HepG2 (cell line): ENCODE data around the gene SYNE3. TPM values are rescaled to one million over a fixed set of nuclear protein-coding genes. Genes with fewer than 3 reads are reported as not detected.

Source experiments
- ATAC-seq: fragments of 200-7000 bp; cut with Tn5 transposase; 3 replicates; pipeline ENCODE4 v1.9.1; 2020; ENCODE audit warnings: mild to moderate bottlenecking, moderate library complexity
- Bru-seq: library from RNA; stranded (reverse); fragments of 400-500 nt; gene quantifications from one replicate; lab custom pipeline; 2021; lab: Mats Ljungman, UMichigan
- BruChase-seq, 2 experiments: library from RNA; stranded (reverse); fragments of 400-500 nt; gene quantifications; one replicate each; lab custom pipeline; 2021; lab: Mats Ljungman, UMichigan
- BruUV-seq: library from RNA; stranded (reverse); fragments of 400-500 nt; replicated peaks from 2 replicates; lab custom pipeline; 2021; lab: Mats Ljungman, UMichigan
- CTCF ChIA-PET: fragments of 300-600 bp; formaldehyde crosslinking; extraction: SDS; loops from one replicate; lab custom pipeline; 2021; ENCODE audit warnings: low total read pairs, inconsistent platforms, low intra/inter-chr PET ratio; lab: Yijun Ruan, JAX
- POLR2A ChIA-PET: fragments of 350-600 bp; sonication (Branson Sonifier 250); formaldehyde crosslinking; loops from one replicate; lab custom pipeline; 2020; ENCODE audit warnings: antibody characterized with exemption, inconsistent platforms; lab: Yijun Ruan, JAX
- DNase-seq: peaks from one replicate; pipeline ENCODE4 v3.0.0-alpha.2; 2015; ENCODE audit warnings: low spot score
- FAIRE-seq: peaks from 3 replicates; lab custom pipeline; 2011; peaks lifted over from hg19 to GRCh38; lab: Jason Lieb, UNC
- H2AFZ ChIP-seq: one replicate; pipeline ENCODE4 v1.6.1; 2011; ENCODE audit warnings: low read length, inconsistent platforms
- H3K27ac ChIP-seq: fragments of 300-600 bp; 3 replicates; pipeline ENCODE4 v1.8.0; 2011; ENCODE audit warnings: mixed run types, mild to moderate bottlenecking, mixed read lengths, low read length, inconsistent platforms; ENCODE audit not compliant: insufficient read depth; ENCODE audit errors: extremely low read length
- H3K27me3 ChIP-seq, 2 experiments: fragments of 200-600 bp in 1 of 2; 2 replicates in 1 of 2; 3 replicates in 1 of 2; pipeline versions ENCODE4 v1.6.0 to v1.8.0; 2011; ENCODE audit warnings: low read length in 2 of 2, mild to moderate bottlenecking in 2 of 2, moderate library complexity in 2 of 2, inconsistent platforms in 1 of 2; ENCODE audit not compliant: insufficient read depth in 2 of 2, control insufficient read depth in 1 of 2
- H3K36me3 ChIP-seq, 2 experiments: fragments of 200-600 bp in 1 of 2; replicated peaks in 1 of 2; 2 replicates in 1 of 2; 3 replicates in 1 of 2; pipeline versions ENCODE4 v1.5.1 to v1.8.0; 2011; ENCODE audit warnings: low read length in 2 of 2, inconsistent platforms in 1 of 2; ENCODE audit not compliant: insufficient read depth in 2 of 2, control insufficient read depth in 1 of 2
- H3K4me1 ChIP-seq: 2 replicates; pipeline ENCODE4 v1.5.1; 2012; ENCODE audit warnings: low read length, inconsistent platforms; ENCODE audit not compliant: insufficient read depth
- H3K4me2 ChIP-seq: 2 replicates; pipeline ENCODE4 v1.6.0; 2011; ENCODE audit warnings: low read depth, low read length, inconsistent platforms
- H3K4me3 ChIP-seq, 3 experiments: fragments of 200-600 bp in 1 of 3; sonication (generic), shearing (Covaris generic) in 1 of 3; replicated peaks in 1 of 3; 2 replicates each; pipeline ENCODE4 v1.5.1; 2011 to 2016; ENCODE audit warnings: low read length in 3 of 3, inconsistent platforms in 2 of 3, low read depth in 2 of 3, mild to moderate bottlenecking in 2 of 3, control low read depth in 1 of 3, mixed read lengths in 1 of 3; ENCODE audit not compliant: insufficient read depth in 1 of 3
- H3K79me2 ChIP-seq: one replicate; pipeline ENCODE4 v1.6.1; 2011; ENCODE audit warnings: low read length, inconsistent platforms; ENCODE audit not compliant: insufficient read depth
- H3K9ac ChIP-seq: 2 replicates; pipeline ENCODE4 v1.6.0; 2011; ENCODE audit warnings: mild to moderate bottlenecking, low read depth, low read length, inconsistent platforms; ENCODE audit not compliant: insufficient read depth
- H3K9me3 ChIP-seq: 2 replicates; pipeline ENCODE4 v1.5.1; 2012; ENCODE audit warnings: mild to moderate bottlenecking, low read length
- H4K20me1 ChIP-seq: 2 replicates; pipeline ENCODE4 v1.6.0; 2011; ENCODE audit warnings: inconsistent platforms, mild to moderate bottlenecking, low read length, moderate library complexity; ENCODE audit not compliant: insufficient read depth
- BHLHE40 ChIP-seq: IDR thresholded peaks from 2 replicates; pipeline ENCODE4 v1.6.1; 2011; ENCODE audit warnings: low read length, improper control_type of control experiment
- MAX ChIP-seq: IDR thresholded peaks from 2 replicates; pipeline ENCODE4 v1.6.1; 2012; ENCODE audit warnings: inconsistent platforms
- MED1 ChIP-seq: sonication (generic); formaldehyde crosslinking; IDR thresholded peaks from 2 replicates; pipeline ENCODE4 v1.4.0; 2020; ENCODE audit warnings: missing genetic modification reagents
- MXD3 ChIP-seq: IDR thresholded peaks from 2 replicates; pipeline ENCODE4 v1.6.1; 2016; ENCODE audit warnings: mild to moderate bottlenecking, missing biosample characterization, missing genetic modification reagents
- NR2C2 ChIP-seq: sonication (generic); formaldehyde crosslinking; IDR thresholded peaks from 2 replicates; pipeline ENCODE4 v1.4.0; 2020; ENCODE audit warnings: missing genetic modification reagents, mild to moderate bottlenecking, moderate library complexity, borderline replicate concordance
- ZFY ChIP-seq: sonication (generic); formaldehyde crosslinking; IDR thresholded peaks from 2 replicates; pipeline ENCODE4 v1.4.0; 2020; ENCODE audit warnings: missing genetic modification reagents
- ZNF281 ChIP-seq: sonication (generic); formaldehyde crosslinking; IDR thresholded peaks from 2 replicates; pipeline ENCODE4 v1.4.0; 2020; ENCODE audit warnings: missing genetic modification reagents, borderline replicate concordance
- ZNF563 ChIP-seq: sonication (generic); formaldehyde crosslinking; IDR thresholded peaks from 2 replicates; pipeline ENCODE4 v1.8.0; 2022; ENCODE audit warnings: mild to moderate bottlenecking, moderate library complexity, missing genetic modification reagents
- ZNF607 ChIP-seq: sonication (generic); formaldehyde crosslinking; IDR thresholded peaks from 2 replicates; pipeline ENCODE4 v1.5.1; 2020; ENCODE audit warnings: missing genetic modification reagents, mild to moderate bottlenecking, borderline replicate concordance
- ZNF800 ChIP-seq: sonication (generic); formaldehyde crosslinking; IDR thresholded peaks from 2 replicates; pipeline ENCODE4 v1.4.0; 2020; ENCODE audit warnings: missing genetic modification reagents
- ZNF891 ChIP-seq: sonication (generic); formaldehyde crosslinking; IDR thresholded peaks from 2 replicates; pipeline ENCODE4 v1.5.0; 2020; ENCODE audit warnings: mild to moderate bottlenecking, missing genetic modification reagents
- ZSCAN21 ChIP-seq: sonication (generic); formaldehyde crosslinking; IDR thresholded peaks from 2 replicates; pipeline ENCODE4 v1.8.0; 2022; ENCODE audit warnings: mild to moderate bottlenecking, missing genetic modification reagents, moderate library complexity, borderline replicate concordance
- WGBS: methylation state at CpG from one replicate; pipeline ENCODE4 v1.1.6; 2017; ENCODE audit warnings: low lambda C conversion rate; 5-methylcytosine and 5-hydroxymethylcytosine counted together
- in situ Hi-C: cut with HindIII; loops from 2 replicates; pipeline ENCODE4 v1.10.0; 2017; ENCODE audit warnings: low pct_unique_long_range_greater_than_20kb; ENCODE audit not compliant: extremely low pct_ligation_motif_present
- intact Hi-C: fragments of 100-400 bp; cut with micrococcal nuclease; formaldehyde crosslinking; loops from one replicate; pipeline ENCODE4 v1.10.0; 2022; ENCODE audit not compliant: unreplicated experiment
- long read RNA-seq, 2 experiments: library from RNA in 1 of 2; library from polyadenylated mRNA in 1 of 2; stranded (forward) in 1 of 2; unstranded in 1 of 2; transcript quantifications; one replicate each; pipeline ENCODE4 v2.0.0, GENCODE V29; 2019 to 2022
- polyA minus RNA-seq, 3 experiments: library from RNA; depleted of rRNA, polyadenylated mRNA; stranded (reverse); fragments of >200 nt; gene quantifications; 2 replicates each; pipeline ENCODE4 v1.2.3, GENCODE V29; 2011; ENCODE audit warnings: low replicate concordance in 1 of 3
- polyA plus RNA-seq, 8 experiments: library from polyadenylated mRNA; depleted of rRNA in 3 of 8; stranded (reverse) in 7 of 8; unstranded in 1 of 8; fragments of >200 nt; fragmentation: Illumina TruSeq in 4 of 8; extraction: Trizol in 4 of 8; gene quantifications; 2 replicates each; pipeline versions ENCODE4 v1.2.1 to v1.2.3, GENCODE V29; 2011 to 2016; ENCODE audit warnings: low read depth in 4 of 8, missing spikeins in 1 of 8, mixed read lengths in 1 of 8; ENCODE audit not compliant: insufficient read depth in 1 of 8
- total RNA-seq, 5 experiments: library from RNA; depleted of rRNA; stranded (reverse); fragments of >200 nt; fragmentation: Illumina TruSeq; extraction: Trizol; gene quantifications; 2 replicates each; pipeline ENCODE4 v1.2.3, GENCODE V29; 2016; ENCODE audit warnings: low read depth in 1 of 5

Gene SYNE3
- 7.8 and 9.0 TPM in 2 replicates for total RNA-seq (2016; rRNA removed; fragmentation: Illumina TruSeq; extraction: Trizol)
- total RNA-seq (2016; cell fraction: cytosol; rRNA removed; fragmentation: Illumina TruSeq; extraction: Trizol; ENCODE audit: low read depth): 2.1 and 2.5 TPM in 2 replicates
- 6.6 and 8.6 TPM in 2 replicates for total RNA-seq (2016; cell fraction: insoluble cytoplasmic fraction; rRNA removed; fragmentation: Illumina TruSeq; extraction: Trizol)
- total RNA-seq (2016; cell fraction: membrane; rRNA removed; fragmentation: Illumina TruSeq; extraction: Trizol): 2.8 and 3.5 TPM in 2 replicates
- total RNA-seq (2016; cell fraction: nucleus; rRNA removed; fragmentation: Illumina TruSeq; extraction: Trizol): 14.8 and 16.4 TPM in 2 replicates
- 8.0 and 9.3 TPM in 2 replicates for polyA plus RNA-seq (2011; rRNA removed)
- 3.1 and 3.2 TPM in 2 replicates for polyA plus RNA-seq (2011; cell fraction: cytosol; rRNA removed)
- 32.7 and 44.3 TPM in 2 replicates for polyA plus RNA-seq (2011; cell fraction: nucleus; rRNA removed)
- 3.7 and 4.9 TPM in 2 replicates for polyA plus RNA-seq (2012)
- 0.24 and 0.25 TPM in 2 replicates for polyA plus RNA-seq (2016; cell fraction: cytosol; fragmentation: Illumina TruSeq; extraction: Trizol; ENCODE audit: low read depth)
- 2.0 and 2.7 TPM in 2 replicates for polyA plus RNA-seq (2016; cell fraction: insoluble cytoplasmic fraction; fragmentation: Illumina TruSeq; extraction: Trizol; ENCODE audit: low read depth)
- polyA plus RNA-seq (2016; cell fraction: membrane; fragmentation: Illumina TruSeq; extraction: Trizol; ENCODE audit: low read depth): 0.50 and 0.55 TPM in 2 replicates
- 10.7 and 10.9 TPM in 2 replicates for polyA plus RNA-seq (2016; cell fraction: nucleus; fragmentation: Illumina TruSeq; extraction: Trizol; ENCODE audit: insufficient read depth, low read depth)
- 0.72 and 21.2 TPM in 2 replicates for polyA minus RNA-seq (2011; rRNA and poly(A)+ RNA removed; ENCODE audit: low replicate concordance)
- polyA minus RNA-seq (2011; cell fraction: cytosol; rRNA and poly(A)+ RNA removed): 6.8 and 8.6 TPM in 2 replicates
- polyA minus RNA-seq (2011; cell fraction: nucleus; rRNA and poly(A)+ RNA removed): 43.0 and 46.7 TPM in 2 replicates
- percentile 56 among the genes with signal in this experiment for Bru-seq, nascent RNA
- percentile 74 among the genes with signal in this experiment for BruChase-seq, experiment 1, labeled RNA remaining after a 6-hour chase
- percentile 66 among the genes with signal in this experiment for BruChase-seq, experiment 2, labeled RNA remaining after a 2-hour chase
- long read RNA-seq, experiment 1, partial matches to known transcripts: 3 of 5 reads
- long read RNA-seq, experiment 1, other reads (novel, unspliced or antisense): 2 of 5 reads
- long read RNA-seq, experiment 2, partial matches to known transcripts: 2 of 14 reads
- long read RNA-seq, experiment 2, other reads (novel, unspliced or antisense): 12 of 14 reads

GRCh38 chr14:95516554-95517181, at the start of gene SYNE3:
Gene SYNE3, minus strand, starts transcription at chr14:95516650. Its CDS starts 40,829 bp downstream, at chr14:95475821.
- 38% methylated on average over 11 of the region's 60 CpGs for WGBS
- in situ Hi-C loops (no loop called here), intact Hi-C loops (loop anchor here (1.0 kb wide), 1 partner anchor 8 kb away; no protein-coding TSS in a partner anchor)
- Histone ChIP-seq H4K20me1 (no peaks in the 10 kb centered on the region), H3K36me3 (no peaks in the 10 kb centered on the region), H3K9ac (peak within 1 kb of the TSS; percentile 64), H3K27ac (peak within 1 kb of the TSS; percentile 59), H3K27me3 (no peaks in the 10 kb centered on the region; a peak in 1 of 5 replicates), H3K9me3 (no peaks in the 10 kb centered on the region), H3K4me3 (peak within 1 kb of the TSS; percentile 62 to 73 (median 62)), H3K4me1 (peaks cover 78% of the 10 kb centered on the region), H3K79me2 (peaks cover 24% of the 10 kb centered on the region), H2AFZ (no peak within 1 kb of the TSS), H3K4me2 (peak within 1 kb of the TSS; percentile 93)
- peak; percentile 70 for ATAC-seq
- BruUV-seq: no TSS peak
- no peak for FAIRE-seq
- ChIA-PET POLR2A (interaction anchor here (0.7 to 3.8 kb wide), 8 partner anchors 9 to 72 kb away, joined by 3 to 37 read pairs (median 10); partner anchors contain the start of gene GLRX5), CTCF (no interaction called here)
- no peak for DNase-seq
- TF ChIP-seq ZNF607 (no peak), ZFY (0 out of 2 replicates have a peak, but pooled peaks have one; percentile 38), ZSCAN21 (CRISPR knock-in tag) (0 out of 2 replicates have a peak, but pooled peaks have one; percentile 29), MXD3 (CRISPR knock-in tag) (0 out of 2 replicates have a peak, but pooled peaks have one; percentile 26), BHLHE40 (no peak), MAX (peak; percentile 65), ZNF800 (CRISPR knock-in tag) (peak; percentile 61; the same call in 1 of the 2 replicates), MED1 (CRISPR knock-in tag) (peak; percentile 31; the same call in 1 of the 2 replicates), ZNF281 (CRISPR knock-in tag) (0 out of 2 replicates have a peak, but pooled peaks have one; percentile 15), ZNF563 (CRISPR knock-in tag) (0 out of 2 replicates have a peak, but pooled peaks have one; percentile 37), ZNF891 (CRISPR knock-in tag) (peak; percentile 36), NR2C2 (CRISPR knock-in tag) (0 out of 2 replicates have a peak, but pooled peaks have one; percentile 2)
